Heart right ventricle (tissue), 16 donors: ENCODE data around the gene CRHR1. TPM values are rescaled to one million over a fixed set of nuclear protein-coding genes. Genes with fewer than 3 reads are reported as not detected.

Source experiments
- ATAC-seq, 8 donors: fragments of 200-7000 bp; cut with Tn5 transposase; one replicate each; pipeline ENCODE4 v1.9.1; 2020; ENCODE audit warnings: mild to moderate bottlenecking in 8 of 8, moderate library complexity in 8 of 8, moderate number of reproducible peaks in 1 of 8
- DNase-seq, 2 donors: peaks; one replicate each; pipeline ENCODE4 v3.0.0-alpha.2; 2020
- H3K27ac ChIP-seq, 10 donors: fragments of 200-600 bp; sonication (generic) in 2 of 10; one replicate each; pipeline versions ENCODE4 v1.5.0 to v1.8.0; 2020 to 2022; ENCODE audit warnings: mild to moderate bottlenecking in 3 of 10
- H3K27me3 ChIP-seq, 7 donors: fragments of 200-600 bp; one replicate each; pipeline ENCODE4 v1.8.0; 2021 to 2022; ENCODE audit warnings: mild to moderate bottlenecking in 2 of 7
- H3K36me3 ChIP-seq, 9 donors: fragments of 200-600 bp; sonication (generic) in 1 of 9; one replicate each; pipeline versions ENCODE4 v1.5.0 to v1.8.0; 2020 to 2022; ENCODE audit warnings: mild to moderate bottlenecking in 2 of 9
- H3K4me1 ChIP-seq, 9 donors: fragments of 200-600 bp; sonication (generic) in 1 of 9; one replicate each; pipeline versions ENCODE4 v1.5.0 to v1.8.0; 2020 to 2022; ENCODE audit warnings: mild to moderate bottlenecking in 4 of 9
- H3K4me3 ChIP-seq, 10 donors: fragments of 200-600 bp; sonication (generic) in 2 of 10; one replicate each; pipeline versions ENCODE4 v1.5.0 to v1.8.0; 2020 to 2022; ENCODE audit warnings: mild to moderate bottlenecking in 7 of 10, moderate library complexity in 2 of 10
- H3K9me3 ChIP-seq, 11 donors: fragments of 200-600 bp in 10 of 11; sonication (generic) in 2 of 11; one replicate each; pipeline versions ENCODE4 v1.5.0 to v1.8.0; 2013 to 2022; ENCODE audit warnings: mild to moderate bottlenecking in 2 of 11, control low read depth in 1 of 11, moderate library complexity in 1 of 11
- CTCF ChIP-seq, 9 donors: fragments of 200-600 bp; sonication (generic) in 2 of 9; IDR thresholded peaks; one replicate each; pipeline versions ENCODE4 v1.5.0 to v1.8.0; 2021 to 2022; ENCODE audit warnings: antibody characterized with exemption in 9 of 9, mild to moderate bottlenecking in 5 of 9, moderate library complexity in 1 of 9
- WGBS, 2 donors: extraction: QIAGEN DNeasy Blood & Tissue Kit; methylation state at CpG; one replicate each; pipeline ENCODE4 v1.1.7; 2013; ENCODE audit warnings: inconsistent platforms in 1 of 2; 5-methylcytosine and 5-hydroxymethylcytosine counted together
- intact Hi-C, 10 donors: fragments of 100-400 bp; cut with DNase I; formaldehyde crosslinking; loops; one replicate each; pipeline versions ENCODE4 v1.11.1 to v1.14.2; 2022
- polyA plus RNA-seq, 2 donors: library from polyadenylated mRNA; stranded (reverse); fragments of 200-250 nt; gene quantifications; one replicate each; pipeline ENCODE4 v1.2.3, GENCODE V29; 2013
- total RNA-seq, 10 donors: library from RNA; stranded (reverse); fragmentation: NEBNext Ultra II Directional in 3 of 10; extraction: Animal tissue kit (Norgen Biotek cat#: 25700) in 3 of 10; gene quantifications; one replicate each; pipeline versions ENCODE4 v1.2.1 to v1.2.4, GENCODE V29; 2021 to 2023
- donor health status: Arrhythmogenic right ventricular cardiomyopathy.
- donor health status: ischemic (EF 13 %, LVEDD 7.1; RV severe dilation, severe dysfunction).
- donor health status: healthy with polysubstance abuse.
- donor health status: DM: no; HTN: yes; CAD: no.
- donor health status: DM: no; HTN: no; CAD: no.
- donor health status: ischemic (EF 25% LVEDD 6.9; RV normal size, moderate dysfunction).
- donor health status: ischemic (EF 25% LVEDD 5.7; RV mildly dilated, moderate dysfunction).
- donor health status: healthy.
- donor health status: DM: yes; HTN: yes; CAD: no.
- donor health status: Ischemic cardiomyopathy.
- donor health status: ischemic (EF 35%, LVEDD 5.7; RV mildly dilated, moderate dysfunction).
- donor health status: nonischemic (EF 11% LVEDD 7.7; RV severe dilation, severe dysfunction).
- donor health status: DM: yes; HTN: yes; CAD: no.
- donor health status: PGD.
- donor health status: ischemic (EF 29% LVEDD 5.4; RV normal size, mild dysfunction).
- donor health status: nonischemic (EF 23%, LVEDD 6.1; RV moderate dilation, normal function).

CRHR1 gene
- total and polyA plus RNA-seq, 12 donors, result 0.30 to 0.63 TPM; not detected in 10

- Histone ChIP-seq H3K27me3 (peaks cover 5 to 96% (median 77%) of the 10 kb centered on the region in 7 donors), H3K27ac (no peak overlapping the region), H3K9me3 (no peaks in the 10 kb centered on the region), H3K36me3 (no peaks in the 10 kb centered on the region), H3K4me3 (no peak overlapping the region), H3K4me1 (no peaks in the 10 kb centered on the region)
- no peak for TF ChIP-seq CTCF (IDR thresholded peaks at IDR 0.05)
- intact Hi-C loops, result loop anchor here in 1 of 10 donors (10.0 kb wide), 1 partner anchor 60 kb away; no protein-coding TSS in a partner anchor
- peak in 1 of 8 donors; percentile 21 for ATAC-seq
- WGBS, 2 donors, result 52 to 59% methylated on average over 6 of the region's 6 CpGs
- DNase-seq, result no peak
These were observed 10.7 kb downstream of the CRHR1 start for GRCh38 chr17:45794840-45795239.

- Histone ChIP-seq H3K9me3 (no peaks in the 10 kb centered on the region), H3K36me3 (no peaks in the 10 kb centered on the region), H3K4me1 (no peaks in the 10 kb centered on the region), H3K4me3 (no peak overlapping the region), H3K27ac (no peak overlapping the region), H3K27me3 (peaks cover 0 to 86% (median 47%) of the 10 kb centered on the region in 7 donors)
- WGBS, 2 donors, result 23 to 34% methylated on average over 2 of the region's 2 CpGs
- ATAC-seq (no peak), DNase-seq (no peak)
- no peak for TF ChIP-seq CTCF (IDR thresholded peaks at IDR 0.05)
- intact Hi-C loops, result no loop called here
These were observed 16.7 kb downstream of the CRHR1 start for GRCh38 chr17:45800816-45801215.

GRCh38 chr17:45801421-45801820, 17.3 kb downstream of the CRHR1 start:
- H3K9me3 ChIP-seq, result no peaks in the 10 kb centered on the region
- no peak for TF ChIP-seq CTCF (IDR thresholded peaks at IDR 0.05)
- 69 to 77% methylated on average over 8 of the region's 8 CpGs for WGBS, 2 donors
- no peak overlapping the region for H3K4me3 ChIP-seq
- DNase-seq (no peak), ATAC-seq (peak in 1 of 8 donors; percentile 52)
- no peak overlapping the region for H3K27ac ChIP-seq
- H3K27me3 ChIP-seq, result peaks cover 0 to 84% (median 47%) of the 10 kb centered on the region in 7 donors
- no peaks in the 10 kb centered on the region for H3K36me3 ChIP-seq
- intact Hi-C loops, result no loop called here
- no peaks in the 10 kb centered on the region for H3K4me1 ChIP-seq

- Histone ChIP-seq H3K4me3 (no peak overlapping the region), H3K9me3 (no peaks in the 10 kb centered on the region), H3K36me3 (no peaks in the 10 kb centered on the region), H3K27me3 (peaks cover 0 to 58% (median 27%) of the 10 kb centered on the region in 7 donors), H3K27ac (no peak overlapping the region), H3K4me1 (no peaks in the 10 kb centered on the region)
- WGBS, 2 donors, result 68 to 72% methylated on average over 1 of the region's 1 CpG
- intact Hi-C loops, result no loop called here
- no peak for TF ChIP-seq CTCF (IDR thresholded peaks at IDR 0.05)
- no peak for ATAC-seq
- no peak for DNase-seq
These were observed 24.7 kb downstream of the CRHR1 start for GRCh38 chr17:45808845-45809244.
